ENCODE data around the gene EPHB1. TPM values are rescaled to one million over a fixed set of nuclear protein-coding genes. Genes with fewer than 3 reads are reported as not detected.

Gene EPHB1
- total RNA-seq, 1 donor, result 0.36 TPM

DNA sequence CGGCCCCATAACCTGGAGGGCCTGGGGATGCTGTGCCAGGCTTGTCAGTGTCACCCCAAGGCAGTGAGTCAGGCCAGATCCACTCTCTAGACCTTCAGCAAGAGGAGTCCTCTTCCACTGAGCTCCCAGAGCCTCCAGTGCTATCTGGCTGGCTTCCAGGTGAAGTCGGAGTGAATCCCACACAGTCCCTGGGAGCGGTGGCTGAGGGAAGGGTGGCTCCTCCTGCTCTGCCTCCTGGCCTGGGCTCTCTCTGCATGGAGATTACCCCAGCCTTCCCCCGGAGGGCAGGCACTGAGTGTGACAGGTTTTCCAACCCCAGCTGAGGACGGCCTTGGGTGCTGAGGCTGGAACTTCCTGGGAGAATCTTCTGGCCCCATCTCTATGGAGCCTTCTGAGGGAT is 82.7 kb downstream of the EPHB1 start:
- Histone ChIP-seq H3K4me3 (ENCODE audit: insufficient read depth, low read length) (no peak overlapping the region), H3K4me1 (ENCODE audit: insufficient read depth, low read length) (no peaks in the 10 kb centered on the region), H3K4me2 (ENCODE audit: insufficient read depth, low read length) (no peak overlapping the region), H3K79me2 (ENCODE audit: insufficient read depth, low read length) (no peaks in the 10 kb centered on the region), H4K20me1 (ENCODE audit: insufficient read depth, low read length) (no peaks in the 10 kb centered on the region), H2AFZ (ENCODE audit: low read length) (no peak overlapping the region), H3K27ac (ENCODE audit: low read depth, low read length) (no peak overlapping the region), H3K9me3 (ENCODE audit: low read depth, low read length) (no peaks in the 10 kb centered on the region), H3K36me3 (ENCODE audit: insufficient read depth, low read length) (no peaks in the 10 kb centered on the region), H3K27me3 (ENCODE audit: insufficient read depth, low read length) (no peaks in the 10 kb centered on the region)
- no peak for DNase-seq (ENCODE audit: insufficient read length, low spot score, missing footprints)
- TF ChIP-seq, protein P1, sequence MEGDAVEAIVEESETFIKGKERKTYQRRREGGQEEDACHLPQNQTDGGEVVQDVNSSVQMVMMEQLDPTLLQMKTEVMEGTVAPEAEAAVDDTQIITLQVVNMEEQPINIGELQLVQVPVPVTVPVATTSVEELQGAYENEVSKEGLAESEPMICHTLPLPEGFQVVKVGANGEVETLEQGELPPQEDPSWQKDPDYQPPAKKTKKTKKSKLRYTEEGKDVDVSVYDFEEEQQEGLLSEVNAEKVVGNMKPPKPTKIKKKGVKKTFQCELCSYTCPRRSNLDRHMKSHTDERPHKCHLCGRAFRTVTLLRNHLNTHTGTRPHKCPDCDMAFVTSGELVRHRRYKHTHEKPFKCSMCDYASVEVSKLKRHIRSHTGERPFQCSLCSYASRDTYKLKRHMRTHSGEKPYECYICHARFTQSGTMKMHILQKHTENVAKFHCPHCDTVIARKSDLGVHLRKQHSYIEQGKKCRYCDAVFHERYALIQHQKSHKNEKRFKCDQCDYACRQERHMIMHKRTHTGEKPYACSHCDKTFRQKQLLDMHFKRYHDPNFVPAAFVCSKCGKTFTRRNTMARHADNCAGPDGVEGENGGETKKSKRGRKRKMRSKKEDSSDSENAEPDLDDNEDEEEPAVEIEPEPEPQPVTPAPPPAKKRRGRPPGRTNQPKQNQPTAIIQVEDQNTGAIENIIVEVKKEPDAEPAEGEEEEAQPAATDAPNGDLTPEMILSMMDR (IDR thresholded peaks at IDR 0.05; ENCODE audit: extremely low read depth, low read depth, low read length), result no peak

DNA sequence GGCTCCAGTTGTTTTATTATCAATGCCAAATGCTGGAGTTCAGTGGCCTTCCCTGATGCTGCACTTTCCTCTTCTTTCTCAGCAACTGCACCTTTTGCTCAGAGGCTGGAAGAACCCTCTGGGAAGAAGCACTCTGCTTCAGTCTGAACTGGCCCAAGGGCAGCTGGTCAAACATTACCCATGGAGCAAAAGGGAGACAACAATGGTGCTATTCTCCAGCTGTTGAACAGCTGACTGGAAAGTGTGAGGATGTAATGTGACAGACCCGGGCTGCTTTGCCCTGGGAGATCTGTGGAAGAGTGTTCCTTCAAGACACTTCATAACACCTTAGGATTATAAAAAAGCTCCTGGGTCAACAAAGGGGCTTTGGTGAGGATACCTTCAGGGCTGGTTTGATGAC is 84.9 kb downstream of the EPHB1 start:
- TF ChIP-seq, protein P1 (IDR thresholded peaks at IDR 0.05; ENCODE audit: extremely low read depth, low read depth, low read length), result no peak
- Histone ChIP-seq H3K4me1 (ENCODE audit: insufficient read depth, low read length) (no peaks in the 10 kb centered on the region), H3K9me3 (ENCODE audit: low read depth, low read length) (no peaks in the 10 kb centered on the region), H4K20me1 (ENCODE audit: insufficient read depth, low read length) (no peaks in the 10 kb centered on the region), H3K27ac (ENCODE audit: low read depth, low read length) (no peak overlapping the region), H3K4me2 (ENCODE audit: insufficient read depth, low read length) (no peak overlapping the region), H3K4me3 (ENCODE audit: insufficient read depth, low read length) (no peak overlapping the region), H3K79me2 (ENCODE audit: insufficient read depth, low read length) (no peaks in the 10 kb centered on the region), H3K27me3 (ENCODE audit: insufficient read depth, low read length) (no peaks in the 10 kb centered on the region), H3K36me3 (ENCODE audit: insufficient read depth, low read length) (no peaks in the 10 kb centered on the region), H2AFZ (ENCODE audit: low read length) (no peak overlapping the region)
- no peak for DNase-seq (ENCODE audit: insufficient read length, low spot score, missing footprints)

DNA sequence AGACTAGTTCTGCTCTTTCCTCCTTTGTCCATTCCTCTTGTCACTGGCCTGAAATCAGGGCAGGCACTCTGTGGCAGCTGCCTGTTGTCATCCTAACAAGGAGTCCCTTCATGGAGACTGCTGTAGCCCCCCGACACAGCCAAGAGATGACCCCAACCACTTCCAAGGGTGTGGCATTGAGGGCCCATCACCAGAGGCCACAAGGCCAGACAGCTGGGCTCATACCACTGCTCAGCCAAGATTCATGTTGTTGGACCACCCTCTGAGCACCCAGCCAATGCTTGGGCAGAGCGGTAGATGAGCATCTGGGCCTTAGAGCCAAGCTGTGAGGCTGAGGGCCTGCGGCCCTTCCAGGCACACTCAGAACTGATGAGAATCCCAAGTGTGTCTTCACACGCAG is 85.4 kb downstream of the EPHB1 start:
- TF ChIP-seq, protein P1 (IDR thresholded peaks at IDR 0.05; ENCODE audit: extremely low read depth, low read depth, low read length), result no peak
- no peaks in the 10 kb centered on the region for H3K36me3 ChIP-seq (ENCODE audit: insufficient read depth, low read length)
- no peaks in the 10 kb centered on the region for H3K79me2 ChIP-seq (ENCODE audit: insufficient read depth, low read length)
- H2AFZ ChIP-seq (ENCODE audit: low read length), result no peak overlapping the region
- H3K27me3 ChIP-seq (ENCODE audit: insufficient read depth, low read length), result no peaks in the 10 kb centered on the region
- H3K4me2 ChIP-seq (ENCODE audit: insufficient read depth, low read length), result no peak overlapping the region
- no peak overlapping the region for H3K4me3 ChIP-seq (ENCODE audit: insufficient read depth, low read length)
- DNase-seq (ENCODE audit: insufficient read length, low spot score, missing footprints), result no peak
- no peaks in the 10 kb centered on the region for H4K20me1 ChIP-seq (ENCODE audit: insufficient read depth, low read length)
- no peak overlapping the region for H3K27ac ChIP-seq (ENCODE audit: low read depth, low read length)
- no peaks in the 10 kb centered on the region for H3K9me3 ChIP-seq (ENCODE audit: low read depth, low read length)
- no peaks in the 10 kb centered on the region for H3K4me1 ChIP-seq (ENCODE audit: insufficient read depth, low read length)

DNA sequence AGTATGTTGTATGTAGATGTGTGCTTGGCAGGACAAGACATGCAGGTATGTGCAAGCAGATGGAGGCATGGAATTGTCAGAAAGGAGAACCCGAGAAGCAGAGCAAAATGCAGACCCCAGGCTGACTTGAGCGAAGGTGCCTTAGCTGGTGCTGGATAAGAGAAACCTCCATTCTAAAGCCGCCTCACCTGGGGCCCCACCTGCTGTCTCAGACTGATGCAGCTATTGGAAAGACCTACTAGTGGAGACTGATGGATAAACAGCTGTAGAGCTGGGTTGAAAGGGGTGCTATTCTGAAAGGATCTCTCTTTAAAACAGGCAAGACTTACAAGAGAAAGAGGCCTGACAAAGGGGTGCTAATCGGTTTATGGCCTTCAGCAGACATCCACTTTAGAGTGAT is 86.2 kb downstream of the EPHB1 start:
- Histone ChIP-seq H3K36me3 (ENCODE audit: insufficient read depth, low read length) (no peaks in the 10 kb centered on the region), H4K20me1 (ENCODE audit: insufficient read depth, low read length) (no peaks in the 10 kb centered on the region), H3K27me3 (ENCODE audit: insufficient read depth, low read length) (no peaks in the 10 kb centered on the region), H3K4me1 (ENCODE audit: insufficient read depth, low read length) (no peaks in the 10 kb centered on the region), H2AFZ (ENCODE audit: low read length) (no peak overlapping the region), H3K4me3 (ENCODE audit: insufficient read depth, low read length) (no peak overlapping the region), H3K9me3 (ENCODE audit: low read depth, low read length) (no peaks in the 10 kb centered on the region), H3K27ac (ENCODE audit: low read depth, low read length) (no peak overlapping the region), H3K79me2 (ENCODE audit: insufficient read depth, low read length) (no peaks in the 10 kb centered on the region), H3K4me2 (ENCODE audit: insufficient read depth, low read length) (no peak overlapping the region)
- DNase-seq (ENCODE audit: insufficient read length, low spot score, missing footprints), result no peak
- TF ChIP-seq, protein P1 (IDR thresholded peaks at IDR 0.05; ENCODE audit: extremely low read depth, low read depth, low read length), result no peak

All from osteoblast (primary cell).